Lower leg skin (tissue), 3 donors: Measurements from ENCODE around the gene UBE2Q1.

Source experiments
- POLR2A ChIP-seq, 2 donors: fragments of 450-650 bp; IDR thresholded peaks; one replicate each; pipeline ENCODE4 v1.6.1; 2016 to 2017; ENCODE audit warnings: antibody characterized with exemption in 2 of 2, mild to moderate bottlenecking in 1 of 2, moderate library complexity in 1 of 2
- TF ChIP-seq, protein P1 (sequence below), 3 donors: fragments of 450-650 bp; IDR thresholded peaks; one replicate each; pipeline ENCODE4 v1.5.1; 2016; ENCODE audit warnings: antibody characterized with exemption in 3 of 3, mild to moderate bottlenecking in 3 of 3, moderate library complexity in 2 of 3

DNA sequence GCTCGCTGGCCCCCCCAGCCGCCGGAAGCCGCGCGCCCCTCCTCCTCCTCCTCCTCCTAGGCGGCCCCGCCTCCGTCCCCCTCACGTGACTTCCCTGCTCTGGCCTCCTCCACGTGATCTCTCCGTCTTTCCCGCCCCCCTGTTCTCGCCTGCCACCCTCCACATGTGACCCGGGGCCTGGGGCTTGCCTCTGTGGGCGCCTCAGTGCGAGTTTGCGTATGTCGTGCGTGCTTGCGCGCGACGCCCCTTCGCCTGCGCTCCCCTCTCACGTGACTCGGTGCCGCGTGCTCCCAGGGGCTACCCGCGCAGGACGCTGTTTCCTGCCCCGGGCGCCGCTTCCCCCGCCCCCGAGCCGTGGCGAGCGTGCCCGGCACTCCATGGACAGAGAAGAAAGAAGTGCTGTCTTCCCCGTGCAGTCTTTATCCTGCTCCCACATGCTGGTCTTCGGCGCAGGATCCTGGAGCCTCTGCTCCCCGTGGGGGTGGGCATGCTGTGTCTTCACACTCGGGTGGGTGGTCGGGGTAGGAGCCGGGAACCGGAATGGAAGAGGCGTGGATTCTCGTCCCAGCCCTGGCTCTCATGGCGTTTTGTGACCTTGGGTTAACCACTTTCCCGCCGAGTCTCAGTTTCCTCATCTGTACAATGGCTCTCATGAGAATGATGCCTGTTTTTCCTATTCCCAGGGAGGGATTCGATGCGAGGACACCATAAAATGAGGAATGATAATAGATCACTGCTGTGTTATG lies 431 bp upstream of the UBE2Q1 start:
- TF ChIP-seq, protein P1, sequence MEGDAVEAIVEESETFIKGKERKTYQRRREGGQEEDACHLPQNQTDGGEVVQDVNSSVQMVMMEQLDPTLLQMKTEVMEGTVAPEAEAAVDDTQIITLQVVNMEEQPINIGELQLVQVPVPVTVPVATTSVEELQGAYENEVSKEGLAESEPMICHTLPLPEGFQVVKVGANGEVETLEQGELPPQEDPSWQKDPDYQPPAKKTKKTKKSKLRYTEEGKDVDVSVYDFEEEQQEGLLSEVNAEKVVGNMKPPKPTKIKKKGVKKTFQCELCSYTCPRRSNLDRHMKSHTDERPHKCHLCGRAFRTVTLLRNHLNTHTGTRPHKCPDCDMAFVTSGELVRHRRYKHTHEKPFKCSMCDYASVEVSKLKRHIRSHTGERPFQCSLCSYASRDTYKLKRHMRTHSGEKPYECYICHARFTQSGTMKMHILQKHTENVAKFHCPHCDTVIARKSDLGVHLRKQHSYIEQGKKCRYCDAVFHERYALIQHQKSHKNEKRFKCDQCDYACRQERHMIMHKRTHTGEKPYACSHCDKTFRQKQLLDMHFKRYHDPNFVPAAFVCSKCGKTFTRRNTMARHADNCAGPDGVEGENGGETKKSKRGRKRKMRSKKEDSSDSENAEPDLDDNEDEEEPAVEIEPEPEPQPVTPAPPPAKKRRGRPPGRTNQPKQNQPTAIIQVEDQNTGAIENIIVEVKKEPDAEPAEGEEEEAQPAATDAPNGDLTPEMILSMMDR (IDR thresholded peaks at IDR 0.05) = peak in 1 of 3 donors; percentile 10
- TF ChIP-seq POLR2A (IDR thresholded peaks at IDR 0.05) = no peak
